Ammon's horn (tissue), 1 donor: ENCODE results near the gene CDKAL1.

Source experiments
- DNase-seq: peaks from one replicate; pipeline ENCODE4 v3.0.0-alpha.2; 2016; ENCODE audit warnings: low spot score

CDKAL1 gene

GRCh38 chr6:21259660-21260059 is 725.4 kb downstream of the CDKAL1 start:
- no peak for DNase-seq

GRCh38 chr6:21262504-21262903 is 728.2 kb downstream of the CDKAL1 start:
- no peak for DNase-seq

- DNase-seq, result no peak
Measured at GRCh38 chr6:21263531-21264287, 729.5 kb downstream of the CDKAL1 start.

GRCh38 chr6:21264288-21265033 is 730.2 kb downstream of the CDKAL1 start:
- DNase-seq, result no peak

GRCh38 chr6:21265034-21265729 is 730.9 kb downstream of the CDKAL1 start:
- no peak for DNase-seq

GRCh38 chr6:21265730-21266044 is 731.4 kb downstream of the CDKAL1 start:
- no peak for DNase-seq

GRCh38 chr6:21270636-21271201 is 736.5 kb downstream of the CDKAL1 start:
- DNase-seq, result peak; percentile 21

- no peak for DNase-seq
Measured at GRCh38 chr6:21271428-21272155, 737.3 kb downstream of the CDKAL1 start.

GRCh38 chr6:21273451-21273850 is 739.2 kb downstream of the CDKAL1 start:
- no peak for DNase-seq

GRCh38 chr6:21274851-21275250 is 740.6 kb downstream of the CDKAL1 start:
- DNase-seq, result no peak

- DNase-seq, result peak; percentile 35
Measured at GRCh38 chr6:21277601-21278374, 743.5 kb downstream of the CDKAL1 start.

GRCh38 chr6:21278375-21278745 is 744.1 kb downstream of the CDKAL1 start:
- peak; percentile 16 for DNase-seq

GRCh38 chr6:21279619-21280018 is 745.4 kb downstream of the CDKAL1 start:
- no peak for DNase-seq

- no peak for DNase-seq
Measured at GRCh38 chr6:21281366-21281765, 747.1 kb downstream of the CDKAL1 start.
